GM18868 (cell line): ENCODE data around the gene SNRNP25.
A peak's percentile ranks its signal among the peaks of the same experiment; 100 is the strongest.
"Not testable (repeated sequence)": the region's sequence is repeated elsewhere in the genome, so short reads cannot be mapped to it uniquely, and the experiment has no call there.

Experiments used
- ATAC-seq: cut with Tn5 transposase; IDR thresholded peaks from one replicate; pipeline ENCODE4 v1.9.1; 2021; ENCODE audit warnings: mild to moderate bottlenecking, moderate library complexity; ENCODE audit not compliant: unreplicated experiment

SNRNP25 gene

DNA sequence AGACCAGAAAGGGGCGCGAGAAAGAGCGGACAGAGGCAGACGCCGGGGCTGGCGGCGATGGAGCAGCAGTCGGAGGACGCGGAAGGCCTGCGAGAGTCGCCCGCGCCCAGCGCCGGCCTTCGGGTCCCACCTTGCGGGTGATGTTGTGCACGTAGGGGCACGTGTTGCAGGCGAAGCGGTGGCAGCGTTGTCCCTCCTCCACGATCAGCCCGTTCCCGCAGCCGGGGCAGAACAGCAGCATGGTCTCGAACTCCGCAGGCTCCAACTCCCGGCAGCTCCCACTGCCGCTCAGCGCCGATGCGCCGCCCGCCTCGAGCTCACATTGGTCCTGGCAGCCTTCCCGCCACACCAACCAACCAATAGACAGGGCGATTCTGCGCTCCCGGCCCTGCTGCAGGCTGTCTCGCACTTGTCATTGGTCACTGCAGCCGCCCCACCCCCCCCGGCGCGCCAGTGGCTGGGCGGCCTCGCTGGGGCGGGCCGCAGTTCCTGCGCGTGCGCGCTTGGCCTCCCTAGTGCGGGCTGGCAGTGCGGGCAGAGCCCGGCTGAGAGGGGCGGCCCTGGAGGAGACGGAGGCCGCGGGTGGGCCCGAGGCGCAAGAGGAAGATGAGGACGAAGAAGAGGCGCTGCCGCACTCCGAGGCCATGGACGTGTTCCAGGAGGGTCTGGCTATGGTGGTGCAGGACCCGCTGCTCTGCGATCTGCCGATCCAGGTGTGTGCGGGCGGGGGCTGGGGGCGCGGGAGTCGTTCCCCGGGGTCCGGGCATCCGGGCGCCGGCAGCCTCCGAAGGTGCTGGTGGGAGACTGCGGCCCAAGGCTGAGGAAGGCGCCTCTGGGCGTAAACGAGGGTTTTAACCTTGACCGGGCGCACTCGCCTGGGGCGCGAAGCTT, at the start of gene SNRNP25, which contains the start of gene POLR3K:
Gene SNRNP25 (plus strand): TSS at position 483 of the 891 bp plus-strand sequence. CDS start 189 bp downstream, at position 672.
Gene POLR3K (minus strand): TSS at position 263 of the 891 bp plus-strand sequence. CDS start 22 bp downstream, at position 241.
- ATAC-seq = peak; percentile 93

DNA sequence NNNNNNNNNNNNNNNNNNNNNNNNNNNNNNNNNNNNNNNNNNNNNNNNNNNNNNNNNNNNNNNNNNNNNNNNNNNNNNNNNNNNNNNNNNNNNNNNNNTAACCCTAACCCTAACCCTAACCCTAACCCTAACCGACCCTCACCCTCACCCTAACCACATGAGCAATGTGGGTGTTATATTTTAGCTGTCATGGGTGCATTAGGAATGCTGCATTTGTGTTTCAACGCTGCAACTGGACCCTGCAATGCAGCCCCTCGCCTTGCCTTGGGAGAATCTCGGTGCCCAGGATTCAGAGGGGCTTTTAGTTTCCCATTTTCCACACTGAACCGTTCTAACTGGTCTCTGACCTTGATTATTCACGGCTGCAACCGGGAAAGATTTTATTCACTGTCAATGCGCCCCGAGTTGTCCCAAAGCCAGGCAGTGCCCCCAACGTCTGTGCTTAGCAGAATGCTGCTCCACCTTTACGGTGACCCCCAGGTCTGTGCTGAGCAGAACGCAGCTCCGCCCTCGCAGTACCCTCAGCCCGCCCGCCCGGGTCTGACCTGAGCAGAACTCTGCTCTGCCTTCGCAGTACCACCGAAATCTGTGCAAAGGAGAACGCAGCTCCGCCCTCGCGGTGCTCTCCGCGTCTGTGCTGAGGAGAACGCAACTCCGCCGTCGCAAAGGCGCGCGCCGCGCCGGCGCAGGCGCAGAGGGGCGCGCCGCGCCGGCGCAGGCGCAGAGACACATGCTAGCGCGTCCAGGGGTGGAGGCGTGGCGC, 43.5 kb upstream of the SNRNP25 start:
- no peak for ATAC-seq

DNA sequence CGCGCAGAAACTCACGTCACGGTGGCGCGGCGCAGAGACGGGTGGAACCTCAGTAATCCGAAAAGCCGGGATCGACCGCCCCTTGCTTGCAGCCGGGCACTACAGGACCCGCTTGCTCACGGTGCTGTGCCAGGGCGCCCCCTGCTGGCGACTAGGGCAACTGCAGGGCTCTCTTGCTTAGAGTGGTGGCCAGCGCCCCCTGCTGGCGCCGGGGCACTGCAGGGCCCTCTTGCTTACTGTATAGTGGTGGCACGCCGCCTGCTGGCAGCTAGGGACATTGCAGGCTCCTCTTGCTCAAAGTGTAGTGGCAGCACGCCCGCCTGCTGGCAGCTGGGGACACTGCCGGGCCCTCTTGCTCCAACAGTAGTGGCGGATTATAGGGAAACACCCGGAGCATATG, 42.9 kb upstream of the SNRNP25 start:
- not testable (repeated sequence) for ATAC-seq

DNA sequence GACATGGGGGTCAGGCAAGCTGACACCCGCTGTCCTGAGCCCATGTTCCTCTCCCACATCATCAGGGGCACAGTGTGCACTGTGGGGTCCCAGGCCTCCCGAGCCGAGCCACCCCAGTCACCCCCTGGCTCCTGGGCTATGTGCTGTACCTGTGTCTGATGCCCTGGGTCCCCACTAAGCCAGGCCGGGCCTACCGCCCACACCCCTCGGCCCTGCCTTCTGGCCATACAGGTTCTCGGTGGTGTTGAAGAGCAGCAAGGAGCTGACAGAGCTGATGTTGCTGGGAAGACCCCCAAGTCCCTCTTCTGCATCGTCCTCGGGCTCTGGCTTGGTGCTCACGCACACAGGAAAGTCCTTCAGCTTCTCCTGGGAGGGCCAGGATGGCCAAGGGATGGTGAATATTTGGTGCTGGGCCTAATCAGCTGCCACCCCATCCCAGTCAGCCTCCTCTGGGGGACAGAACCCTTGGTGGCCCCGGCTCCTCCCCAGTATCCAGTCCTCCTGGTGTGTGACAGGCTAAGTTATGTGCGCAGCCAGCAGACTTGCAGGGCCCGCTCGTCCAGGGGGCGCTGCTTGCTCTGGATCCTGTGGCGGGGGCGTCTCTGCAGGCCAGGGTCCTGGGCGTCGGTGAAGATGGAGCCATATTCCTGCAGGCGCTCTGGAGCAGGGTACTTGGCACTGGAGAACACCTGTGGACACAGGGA, 36.4 kb upstream of the SNRNP25 start:
- not testable (repeated sequence) for ATAC-seq

DNA sequence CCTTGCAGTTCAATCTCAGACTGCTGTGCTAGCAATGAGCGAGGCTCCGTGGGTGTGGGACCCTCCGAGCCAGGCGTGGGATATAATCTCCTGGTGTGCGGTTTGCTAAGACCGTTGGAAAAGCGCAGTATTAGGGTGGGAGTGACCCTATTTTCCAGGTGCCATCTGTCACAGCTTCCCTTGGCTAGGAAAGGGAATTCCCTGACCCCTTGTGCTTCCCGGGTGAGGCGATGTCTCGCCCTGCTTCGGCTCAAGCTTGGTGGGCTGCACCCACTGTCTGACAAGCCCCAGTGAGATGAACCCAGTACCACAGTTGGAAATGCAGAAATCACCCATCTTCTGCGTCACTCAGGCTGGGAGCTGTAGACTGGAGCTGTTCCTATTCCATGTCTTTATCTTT, 32.7 kb upstream of the SNRNP25 start:
- not testable (repeated sequence) for ATAC-seq

DNA sequence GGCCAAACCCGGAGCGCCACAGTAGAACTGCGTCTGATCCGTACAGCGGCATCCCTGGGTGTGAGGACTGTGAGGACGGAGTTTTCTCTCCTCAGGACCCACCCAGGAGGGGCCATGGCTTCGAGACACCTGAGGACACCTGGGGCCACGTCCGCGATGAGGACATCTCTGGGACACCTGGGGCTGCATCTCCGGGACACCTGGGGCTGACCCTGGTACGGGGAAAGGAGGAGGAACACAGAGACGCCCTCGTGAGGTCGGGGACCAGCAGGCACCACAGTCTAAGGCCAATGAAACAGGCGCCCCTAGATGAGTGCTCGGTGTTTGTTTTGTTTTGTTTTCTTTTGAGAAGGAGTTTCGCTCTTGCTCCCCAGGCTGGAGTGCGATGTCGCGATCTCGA, 29.5 kb upstream of the SNRNP25 start:
- ATAC-seq = not testable (repeated sequence)

DNA sequence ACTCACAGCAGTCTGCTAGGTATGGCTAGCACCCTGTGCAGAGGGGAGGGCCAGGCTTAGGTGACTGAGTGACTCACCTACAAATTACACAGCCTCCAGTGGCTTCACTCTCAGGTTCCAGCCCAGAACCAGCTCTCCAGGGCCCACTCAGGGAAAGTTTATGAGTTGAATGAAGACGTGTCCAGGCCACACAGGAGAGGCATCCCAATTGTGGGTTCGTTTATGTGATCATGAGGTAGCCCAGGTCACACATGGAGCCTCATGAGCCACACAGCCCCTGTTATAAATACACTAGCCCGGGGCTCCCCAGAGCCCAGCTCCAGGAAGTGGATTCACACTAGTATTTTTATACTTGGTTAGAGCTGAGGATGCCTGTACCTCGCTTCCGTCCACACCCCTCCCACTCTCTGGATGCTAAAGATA, 27.7 kb upstream of the SNRNP25 start:
- peak; percentile 76 for ATAC-seq

DNA sequence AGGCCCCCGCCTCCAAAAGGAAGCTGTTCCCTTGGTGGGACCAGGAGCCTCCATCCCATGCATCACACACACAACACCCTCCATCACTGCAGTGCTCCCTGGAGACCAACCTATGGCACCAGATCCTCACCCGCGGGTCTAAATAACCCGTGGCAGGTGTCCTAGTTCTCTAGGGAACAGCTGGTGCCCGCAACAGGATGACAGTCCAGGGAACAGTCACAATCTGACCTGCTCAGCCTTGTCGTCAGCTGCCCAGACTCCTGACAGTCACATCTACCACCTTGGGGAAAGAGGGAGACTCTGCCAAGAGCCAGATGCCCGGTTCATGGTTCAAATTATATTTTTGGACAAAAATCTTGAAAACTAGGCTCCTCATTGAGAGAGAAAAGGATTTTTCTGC, 23.0 kb upstream of the SNRNP25 start:
- not testable (repeated sequence) for ATAC-seq

DNA sequence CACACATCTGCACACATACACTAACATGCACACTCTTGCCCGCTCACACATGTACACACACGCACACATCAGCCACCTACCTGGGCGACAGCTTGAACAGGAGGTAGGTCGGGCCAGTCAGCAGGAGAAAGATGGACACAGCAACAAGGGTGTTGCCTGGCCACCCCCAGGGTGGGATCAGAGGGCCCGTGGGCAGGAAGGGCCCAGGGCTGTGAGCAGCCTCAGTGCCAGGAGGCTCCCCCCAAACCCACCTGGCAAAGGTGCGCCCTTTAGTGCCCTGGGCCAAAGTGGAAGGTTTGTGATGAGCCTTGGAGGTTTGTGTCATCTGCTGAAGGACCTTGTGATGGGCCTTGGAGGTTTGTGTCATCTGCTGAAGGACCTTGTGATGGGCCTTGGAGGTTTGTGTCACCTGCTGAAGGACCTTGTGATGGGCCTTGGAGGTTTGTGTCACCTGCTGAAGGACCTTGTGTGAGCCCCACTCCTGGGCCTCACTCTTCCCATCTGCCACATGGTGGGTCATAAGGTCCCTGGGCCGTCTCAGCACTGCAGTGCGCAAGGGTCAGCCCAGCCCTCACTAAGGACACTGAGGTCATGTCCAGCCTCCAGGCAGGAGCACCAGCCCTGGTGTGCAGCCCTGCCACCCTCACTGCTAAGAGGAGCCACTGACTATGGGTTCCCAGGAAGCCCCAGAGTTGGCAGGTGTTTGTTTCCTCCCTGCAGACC, 20.3 kb upstream of the SNRNP25 start:
- not testable (repeated sequence) for ATAC-seq

DNA sequence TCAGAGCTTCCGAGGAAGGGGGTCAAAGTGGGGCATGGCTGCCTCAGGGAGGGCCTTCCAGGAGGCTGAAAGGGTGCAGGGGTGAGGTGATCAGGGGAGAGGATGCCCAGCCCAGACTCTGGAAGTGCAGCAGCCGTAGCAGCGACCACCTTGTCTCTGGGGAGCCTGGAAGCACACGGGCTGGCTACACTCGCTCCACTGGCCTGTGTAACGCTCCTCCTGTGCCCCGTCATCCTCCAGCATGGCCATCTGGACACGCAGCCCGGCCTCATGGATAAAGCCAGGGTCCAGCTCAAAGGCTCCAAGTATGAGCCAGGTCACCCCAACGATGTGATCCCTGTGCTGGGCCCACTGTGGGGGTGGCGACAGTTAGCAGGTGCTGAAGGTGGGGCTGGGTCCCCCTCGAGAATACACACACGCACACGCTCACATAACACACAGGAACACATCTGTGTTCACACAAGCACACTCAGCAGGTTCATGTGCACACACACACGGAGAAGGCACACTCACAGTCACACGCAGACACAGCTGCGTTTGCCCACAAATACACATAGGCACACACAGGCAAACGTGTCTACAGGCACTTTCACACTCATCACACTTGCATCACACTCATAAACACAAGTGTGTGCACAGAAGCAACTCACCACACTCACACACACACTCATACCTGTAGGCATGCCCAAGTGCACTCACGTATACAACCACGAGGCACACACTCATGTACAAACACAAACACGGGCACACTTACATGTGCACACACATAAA, 19.6 kb upstream of the SNRNP25 start:
- ATAC-seq = no peak

DNA sequence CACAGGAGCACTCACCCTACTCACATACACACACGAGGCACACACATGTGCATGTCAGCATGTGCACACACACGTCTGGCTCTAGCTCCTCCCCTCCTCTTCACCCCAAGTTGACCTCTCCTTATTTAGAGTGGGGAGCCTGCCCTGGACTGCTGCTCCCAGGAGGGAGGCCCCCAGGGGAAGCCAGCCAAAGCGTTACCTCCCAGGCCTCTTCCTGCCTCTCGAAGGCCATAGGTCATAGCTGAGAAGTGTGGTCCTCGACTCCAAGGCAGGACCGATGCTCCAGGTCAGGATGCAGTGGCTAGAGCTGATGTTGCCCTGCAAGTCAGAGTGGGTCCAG, 19.0 kb upstream of the SNRNP25 start:
- ATAC-seq = peak; percentile 5

DNA sequence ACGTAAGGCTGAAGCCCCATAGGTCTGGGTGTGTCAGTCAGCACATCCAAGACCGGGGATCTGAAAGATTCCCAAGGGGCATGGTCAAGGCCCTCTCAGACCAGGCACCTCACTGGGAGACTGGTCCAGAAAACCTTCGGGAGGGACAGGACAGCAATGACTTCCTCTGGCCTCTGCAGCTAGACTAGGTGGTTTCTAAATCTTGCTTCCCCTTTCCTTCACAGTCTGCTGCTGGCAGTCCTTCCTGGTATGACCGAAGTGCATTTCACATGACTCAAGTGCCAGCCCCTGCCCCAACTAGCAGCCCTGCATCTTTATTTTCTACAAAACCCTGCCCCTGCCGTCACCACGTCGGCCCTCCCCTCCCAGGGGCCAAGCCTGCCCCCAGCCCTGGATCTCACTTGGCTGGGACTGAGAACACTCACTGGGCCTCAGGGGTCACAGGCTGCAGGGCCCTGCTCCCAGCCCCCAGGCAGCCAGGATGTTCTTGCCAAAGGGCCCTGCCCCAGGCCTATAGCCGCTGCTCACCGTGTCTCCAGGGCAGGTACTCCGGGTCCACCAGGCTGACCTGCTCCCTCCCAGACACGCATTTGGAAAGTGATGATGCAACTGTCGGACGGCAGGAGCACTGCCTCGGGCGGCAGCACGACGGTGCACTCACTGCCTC, 18.5 kb upstream of the SNRNP25 start:
- ATAC-seq = peak; percentile 58

DNA sequence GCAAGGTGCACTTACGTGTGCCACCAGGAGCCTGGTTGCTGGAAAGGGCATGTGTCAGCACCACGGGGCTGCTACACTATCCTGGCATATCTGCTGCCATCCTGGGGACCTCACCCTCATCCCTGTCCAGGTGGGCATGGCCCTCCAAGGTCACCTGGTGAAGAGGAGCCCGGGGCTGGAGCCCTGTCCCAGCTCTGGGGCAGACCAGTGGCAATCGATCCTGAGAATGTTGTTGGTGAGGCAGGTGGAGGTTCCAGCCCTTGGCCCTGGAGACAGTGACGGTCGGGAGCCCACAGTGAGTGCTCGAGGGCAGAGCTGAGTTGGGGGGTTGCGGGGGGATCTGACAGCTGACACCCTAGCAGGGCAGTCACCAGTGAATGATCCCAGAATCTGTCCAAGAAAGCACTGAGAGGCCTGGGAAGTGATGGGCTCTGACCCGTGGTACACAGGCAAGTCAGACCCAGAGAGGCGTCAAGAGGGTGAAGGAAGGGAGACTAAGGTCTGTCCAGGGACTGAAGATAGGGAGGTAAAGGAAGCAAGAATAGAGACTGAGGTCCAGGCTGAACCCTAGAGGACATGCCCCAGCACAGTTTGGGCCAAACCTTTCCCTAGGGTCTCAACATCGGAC, 17.8 kb upstream of the SNRNP25 start:
- ATAC-seq = no peak

DNA sequence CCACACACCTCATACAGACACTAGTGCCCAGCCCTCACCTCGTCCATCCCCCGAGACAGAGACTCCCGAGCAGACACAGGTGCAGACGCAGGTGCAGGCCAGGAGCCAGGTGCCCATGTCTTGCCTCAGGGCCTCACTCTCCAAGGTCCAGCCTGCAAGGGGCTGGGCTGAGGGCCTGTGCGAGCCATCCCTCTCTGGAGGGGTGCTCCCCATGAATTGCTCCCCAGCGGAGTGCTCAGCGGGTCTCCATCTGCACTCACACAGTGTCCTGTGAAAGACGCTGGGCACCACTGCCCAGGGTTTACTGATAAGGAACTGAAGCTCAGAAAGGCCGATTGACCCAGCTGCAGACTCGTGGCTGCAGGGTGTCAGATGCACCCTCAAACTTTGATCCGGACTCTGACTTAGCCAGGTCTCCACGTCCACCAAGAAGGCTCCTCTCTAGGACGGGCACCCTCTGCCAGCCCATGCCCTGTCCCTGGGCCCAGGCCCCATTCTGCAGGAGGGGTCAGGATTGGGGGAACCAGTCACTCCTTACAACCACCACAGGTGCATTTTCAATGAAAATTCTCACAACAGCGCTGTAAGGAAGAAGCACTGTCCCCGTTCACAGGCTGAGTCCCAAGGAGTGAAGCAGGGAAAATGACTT, 17.2 kb upstream of the SNRNP25 start:
- ATAC-seq = no peak

DNA sequence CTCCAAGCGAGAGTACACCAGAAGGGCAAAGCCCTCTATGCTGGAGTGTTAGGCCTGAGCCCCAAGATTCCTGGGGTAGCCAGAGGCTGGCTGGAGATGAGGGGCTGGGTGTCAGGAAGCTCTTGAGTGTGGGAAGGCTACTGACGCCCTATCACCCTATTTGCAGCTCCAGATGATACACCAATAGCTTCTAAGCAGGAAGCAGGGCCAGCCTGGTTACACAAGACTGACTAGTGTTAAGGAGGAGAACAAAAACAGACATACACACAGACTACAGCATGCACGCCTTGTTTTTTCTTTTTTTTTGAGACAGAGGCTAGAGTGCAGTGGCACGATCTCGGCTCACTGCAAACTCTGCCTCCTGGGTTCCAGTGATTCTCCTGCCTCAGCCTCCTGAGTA, 16.1 kb upstream of the SNRNP25 start:
- ATAC-seq = no peak

DNA sequence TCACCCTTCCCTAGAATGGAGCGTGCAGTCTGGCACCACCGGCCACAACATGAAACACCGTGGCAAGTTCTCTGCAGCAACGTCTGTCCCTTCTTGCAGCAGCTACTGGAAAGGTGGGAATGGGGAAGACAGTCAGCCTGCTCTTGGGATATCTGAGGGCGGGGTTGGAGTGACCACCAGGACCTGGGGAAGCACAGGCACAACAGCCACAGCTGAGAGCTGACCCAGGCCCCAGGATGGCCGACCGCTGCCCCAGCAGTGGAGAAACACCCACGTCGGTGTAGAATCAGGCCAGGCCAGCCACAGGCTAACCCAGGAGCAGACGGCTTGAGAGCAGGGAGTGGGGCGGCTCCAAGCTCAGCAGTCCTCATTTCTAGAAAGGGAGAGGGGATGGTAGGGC, 15.4 kb upstream of the SNRNP25 start:
- not testable (repeated sequence) for ATAC-seq

DNA sequence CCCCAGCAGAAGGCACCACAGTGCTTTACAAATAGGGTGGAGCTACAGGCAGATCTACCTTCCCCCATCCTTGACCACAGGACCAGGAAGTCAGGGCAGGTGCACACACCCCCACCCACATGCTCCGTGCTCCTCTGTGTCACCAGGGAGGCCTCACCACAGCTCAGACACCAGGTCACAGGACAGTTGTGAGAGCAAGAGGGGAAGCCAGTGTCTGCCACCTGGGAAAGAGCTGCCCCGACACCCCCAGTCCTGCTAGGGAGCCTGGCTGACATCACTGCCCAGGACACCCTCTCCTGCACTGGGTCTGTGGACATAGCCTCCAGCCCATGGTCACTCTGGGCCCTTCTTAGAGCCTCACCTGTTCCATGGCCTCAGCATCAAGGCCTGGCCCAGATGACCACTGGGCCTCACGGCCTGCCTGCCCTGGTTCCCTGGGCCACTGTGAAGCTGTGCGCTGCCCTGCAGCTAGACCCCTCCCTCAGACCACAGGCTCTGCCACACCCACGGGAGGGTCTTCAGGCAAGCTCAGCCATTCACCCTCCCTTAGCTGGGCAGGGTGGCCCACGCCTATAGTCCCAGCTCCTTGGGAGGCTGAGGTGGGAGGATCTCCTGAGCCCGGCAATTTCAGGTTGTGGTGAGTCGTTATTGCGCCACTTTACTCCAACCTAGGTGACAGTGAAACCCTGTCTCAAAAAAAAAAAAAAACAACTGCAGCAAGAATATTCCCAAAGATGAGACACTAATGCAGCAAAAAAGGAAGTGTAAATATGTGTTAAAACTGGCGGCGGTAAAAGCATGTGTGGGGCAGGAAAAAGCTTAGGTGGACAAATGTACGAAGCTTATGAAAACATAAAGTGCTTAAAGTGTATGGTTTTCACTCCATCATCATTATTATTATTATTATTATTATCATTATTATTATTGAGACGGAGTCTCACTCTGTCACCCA, 14.4 kb upstream of the SNRNP25 start:
- peak; percentile 76 for ATAC-seq
